ENCODE results near the gene PPM1H. TPM values are rescaled to one million over a fixed set of nuclear protein-coding genes. Genes with fewer than 3 reads are reported as not detected.

PPM1H gene
- total RNA-seq, 1 donor from 2014 or later = 31.0 TPM

GRCh38 chr12:62860020-62860419 lies 74.9 kb downstream of the PPM1H start:
- peak overlapping the region; percentile 71 for H3K27ac Mint-ChIP-seq
- no peak for TF ChIP-seq CTCF (conservative IDR thresholded peaks at IDR 0.05)
- peaks cover 43% of the 10 kb centered on the region for H3K4me1 Mint-ChIP-seq (ENCODE audit: unreplicated experiment)
- no peaks in the 10 kb centered on the region for H3K27me3 Mint-ChIP-seq
- H3K36me3 Mint-ChIP-seq = no peaks in the 10 kb centered on the region
- DNase-seq (ENCODE audit: extremely low spot score, unreplicated experiment) = no peak
- no peak overlapping the region for H3K4me3 Mint-ChIP-seq
- no peaks in the 10 kb centered on the region for H3K9me3 Mint-ChIP-seq

- no peak for DNase-seq (ENCODE audit: extremely low spot score, unreplicated experiment)
- Mint-ChIP-seq H3K9me3 (no peaks in the 10 kb centered on the region), H3K27ac (peak overlapping the region; percentile 71), H3K27me3 (no peaks in the 10 kb centered on the region), H3K36me3 (no peaks in the 10 kb centered on the region), H3K4me3 (peak overlapping the region; percentile 8), H3K4me1 (ENCODE audit: unreplicated experiment) (peaks cover 41% of the 10 kb centered on the region)
- TF ChIP-seq CTCF (conservative IDR thresholded peaks at IDR 0.05) = no peak
Observed at GRCh38 chr12:62859321-62859737, 75.6 kb downstream of the PPM1H start.

GRCh38 chr12:62856454-62856853 lies 78.5 kb downstream of the PPM1H start:
- H3K9me3 Mint-ChIP-seq = no peaks in the 10 kb centered on the region
- H3K4me3 Mint-ChIP-seq = no peak overlapping the region
- H3K27ac Mint-ChIP-seq = no peak overlapping the region
- TF ChIP-seq CTCF (conservative IDR thresholded peaks at IDR 0.05) = no peak
- H3K36me3 Mint-ChIP-seq = no peaks in the 10 kb centered on the region
- no peaks in the 10 kb centered on the region for H3K27me3 Mint-ChIP-seq
- H3K4me1 Mint-ChIP-seq (ENCODE audit: unreplicated experiment) = peaks cover 38% of the 10 kb centered on the region
- no peak for DNase-seq (ENCODE audit: extremely low spot score, unreplicated experiment)

GRCh38 chr12:62854024-62854423 lies 80.9 kb downstream of the PPM1H start:
- peaks cover 17% of the 10 kb centered on the region for H3K4me1 Mint-ChIP-seq (ENCODE audit: unreplicated experiment)
- no peaks in the 10 kb centered on the region for H3K27me3 Mint-ChIP-seq

GRCh38 chr12:62849398-62849797 lies 85.6 kb downstream of the PPM1H start:
- Mint-ChIP-seq H3K36me3 (peaks cover 9% of the 10 kb centered on the region), H3K4me1 (ENCODE audit: unreplicated experiment) (peaks cover 18% of the 10 kb centered on the region), H3K27me3 (no peaks in the 10 kb centered on the region), H3K9me3 (peaks cover 4% of the 10 kb centered on the region), H3K4me3 (no peak overlapping the region), H3K27ac (no peak overlapping the region)
- no peak for TF ChIP-seq CTCF (conservative IDR thresholded peaks at IDR 0.05)
- no peak for DNase-seq (ENCODE audit: extremely low spot score, unreplicated experiment)

More at GRCh38 chr12:62854024-62854423, 80.9 kb downstream of the PPM1H start:
- TF ChIP-seq CTCF (conservative IDR thresholded peaks at IDR 0.05) = no peak
- Mint-ChIP-seq H3K9me3 (no peaks in the 10 kb centered on the region), H3K27ac (peak overlapping the region; percentile 70), H3K4me3 (no peak overlapping the region), H3K36me3 (peaks cover 9% of the 10 kb centered on the region)
- DNase-seq (ENCODE audit: extremely low spot score, unreplicated experiment) = no peak

GRCh38 chr12:62848418-62848817 lies 86.5 kb downstream of the PPM1H start:
- Mint-ChIP-seq H3K27ac (no peak overlapping the region), H3K9me3 (peaks cover 4% of the 10 kb centered on the region), H3K36me3 (peaks cover 9% of the 10 kb centered on the region), H3K4me1 (ENCODE audit: unreplicated experiment) (peaks cover 21% of the 10 kb centered on the region), H3K4me3 (no peak overlapping the region), H3K27me3 (no peaks in the 10 kb centered on the region)
- no peak for TF ChIP-seq CTCF (conservative IDR thresholded peaks at IDR 0.05)
- no peak for DNase-seq (ENCODE audit: extremely low spot score, unreplicated experiment)
